Adrenal gland (tissue), 12 donors: ENCODE measurements around the gene CAPN5. TPM values are rescaled to one million over a fixed set of nuclear protein-coding genes. Genes with fewer than 3 reads are reported as not detected.
A peak's percentile ranks its signal among the peaks of the same experiment; 100 is the strongest.
"Not testable (repeated sequence)": the region's sequence is repeated elsewhere in the genome, so short reads cannot be mapped to it uniquely, and the experiment has no call there.

ENCODE experiments used
- DNase-seq, 7 donors: peaks; one replicate each; pipeline ENCODE4 v3.0.0-alpha.2; 2019 to 2020
- H3K27ac ChIP-seq, 5 donors: fragments of 200-600 bp; sonication (generic) in 4 of 5; 1 replicate in 3 of 5; 2 replicates in 2 of 5; pipeline versions ENCODE4 v1.5.1 to v1.8.0; 2016 to 2020; ENCODE audit warnings: mild to moderate bottlenecking in 1 of 5
- H3K27me3 ChIP-seq: fragments of 200-600 bp; 2 replicates; pipeline ENCODE4 v1.8.0; 2021
- H3K36me3 ChIP-seq, 2 donors: fragments of 200-600 bp; replicated peaks in 1 of 2; 1 replicate in 1 of 2; 2 replicates in 1 of 2; pipeline versions ENCODE4 v1.5.1 to v1.8.0; 2018 to 2022
- H3K4me1 ChIP-seq, 2 donors: fragments of 200-600 bp; replicated peaks in 1 of 2; 1 replicate in 1 of 2; 2 replicates in 1 of 2; pipeline versions ENCODE4 v1.5.1 to v1.8.0; 2018 to 2021
- H3K4me3 ChIP-seq, 4 donors: fragments of 200-600 bp; sonication (generic) in 3 of 4; one replicate each; pipeline ENCODE4 v1.5.1; 2016 to 2018
- H3K9me3 ChIP-seq, 3 donors: fragments of 200-600 bp; sonication (generic) in 1 of 3; replicated peaks in 1 of 3; 1 replicate in 2 of 3; 2 replicates in 1 of 3; pipeline versions ENCODE4 v1.5.1 to v1.8.0; 2016 to 2021
- CTCF ChIP-seq, 6 experiments: fragments of 450-650 bp in 4 of 6; fragments of 200-600 bp in 2 of 6; sonication (generic) in 1 of 6; IDR thresholded peaks; 1 replicate in 5 of 6; 2 replicates in 1 of 6; pipeline versions ENCODE4 v1.5.1 to v1.8.0; 2016 to 2021; ENCODE audit warnings: antibody characterized with exemption in 6 of 6, mild to moderate bottlenecking in 2 of 6, moderate library complexity in 1 of 6
- POLR2A ChIP-seq, 2 donors: fragments of 450-650 bp; IDR thresholded peaks; one replicate each; pipeline ENCODE4 v1.6.1; 2017; ENCODE audit warnings: antibody characterized with exemption in 2 of 2, mild to moderate bottlenecking in 2 of 2, moderate library complexity in 1 of 2
- WGBS, 4 donors: extraction: QIAGEN DNeasy Blood & Tissue Kit in 2 of 4; methylation state at CpG; one replicate each; pipeline versions ENCODE4 v1.1.5 to v1.1.7; 2013 to 2017; 5-methylcytosine and 5-hydroxymethylcytosine counted together
- intact Hi-C, 2 donors: fragments of 100-400 bp; cut with DNase I; formaldehyde crosslinking; loops; one replicate each; pipeline versions ENCODE4 v1.14.1 to v1.15.0; 2022 to 2023
- polyA plus RNA-seq, 3 donors: library from polyadenylated mRNA; stranded (reverse); fragments of 200-250 nt in 2 of 3; fragments of 350-450 nt in 1 of 3; fragmentation: Illumina TruSeq in 1 of 3; extraction: RNeasy Lipid Tissue Mini Kit (QIAGEN cat#74804) in 1 of 3; gene quantifications; one replicate each; pipeline ENCODE4 v1.2.3, GENCODE V29; 2013 to 2014
- total RNA-seq, 9 donors: library from RNA; depleted of rRNA in 4 of 9; stranded (reverse); fragments of >200 nt in 4 of 9; fragments of 120-200 nt in 1 of 9; fragmentation: NEBNext Ultra II Directional in 1 of 9; extraction: Animal tissue kit (Norgen Biotek cat#: 25700) in 1 of 9; gene quantifications; one replicate each; pipeline versions ENCODE4 v1.1.0 to v1.2.4, GENCODE V29; 2013 to 2023
- donor health status: healthy with polysubstance abuse.
- donor health status: Bipolar disorder and iron deficiency.
- donor health status: DM: yes; HTN: yes; CAD: no.
- donor health status: DM: no; HTN: no; CAD: no.
- donor health status: DM: no; HTN: no; CAD: no.
- donor health status: DM: yes; HTN: yes; CAD: no.

The CAPN5 gene
- total and polyA plus RNA-seq, 12 donors, result 5.6 to 29.6 (median 18.4) TPM

GRCh38 chr11:77058900-77059299 is 7.9 kb upstream of the CAPN5 start:
- H3K4me1 ChIP-seq, result no peaks in the 10 kb centered on the region
- intact Hi-C loops, result no loop called here
- no peaks in the 10 kb centered on the region for H3K9me3 ChIP-seq
- peak in 1 of 7 donors; percentile 2 for DNase-seq
- H3K27me3 ChIP-seq, result no peaks in the 10 kb centered on the region
- 73 to 91% (median 83%) methylated on average over 2 of the region's 2 CpGs for WGBS, 4 donors
- H3K36me3 ChIP-seq, result no peaks in the 10 kb centered on the region
- TF ChIP-seq CTCF (IDR thresholded peaks at IDR 0.05) (no peak), POLR2A (IDR thresholded peaks at IDR 0.05) (no peak)
- H3K4me3 ChIP-seq, result no peak overlapping the region
- no peak overlapping the region for H3K27ac ChIP-seq

GRCh38 chr11:77059806-77060205 is 7.0 kb upstream of the CAPN5 start:
- Histone ChIP-seq H3K4me3 (no peak overlapping the region), H3K9me3 (no peaks in the 10 kb centered on the region), H3K4me1 (no peaks in the 10 kb centered on the region), H3K36me3 (no peaks in the 10 kb centered on the region), H3K27me3 (no peaks in the 10 kb centered on the region), H3K27ac (no peak overlapping the region)
- no peak for TF ChIP-seq CTCF (IDR thresholded peaks at IDR 0.05)
- TF ChIP-seq POLR2A (IDR thresholded peaks at IDR 0.05), result no peak
- DNase-seq, result no peak
- intact Hi-C loops, result no loop called here
- 81 to 95% (median 94%) methylated on average over 5 of the region's 5 CpGs for WGBS, 4 donors

GRCh38 chr11:77060234-77060633 is 6.5 kb upstream of the CAPN5 start:
- intact Hi-C loops, result no loop called here
- no peaks in the 10 kb centered on the region for H3K36me3 ChIP-seq
- TF ChIP-seq POLR2A (IDR thresholded peaks at IDR 0.05) (no peak), CTCF (IDR thresholded peaks at IDR 0.05) (no peak)
- H3K4me3 ChIP-seq, result no peak overlapping the region
- no peaks in the 10 kb centered on the region for H3K4me1 ChIP-seq
- no peak overlapping the region for H3K27ac ChIP-seq
- DNase-seq, result no peak
- 79 to 93% (median 86%) methylated on average over 4 of the region's 4 CpGs for WGBS, 4 donors
- no peaks in the 10 kb centered on the region for H3K27me3 ChIP-seq
- no peaks in the 10 kb centered on the region for H3K9me3 ChIP-seq

- H3K27ac ChIP-seq, H3K9me3 ChIP-seq, H3K36me3 ChIP-seq, H3K4me1 ChIP-seq, H3K27me3 ChIP-seq, H3K4me3 ChIP-seq, intact Hi-C loops: not testable (repeated sequence)
- peak in 1 of 7 donors; percentile 3 for DNase-seq
- 76 to 89% (median 81%) methylated on average over 4 of the region's 4 CpGs for WGBS, 4 donors
Observed at GRCh38 chr11:77061258-77061657, 5.5 kb upstream of the CAPN5 start.

GRCh38 chr11:77062924-77063323 is 3.8 kb upstream of the CAPN5 start:
- H3K36me3 ChIP-seq, result no peaks in the 10 kb centered on the region
- no peak for TF ChIP-seq POLR2A (IDR thresholded peaks at IDR 0.05)
- TF ChIP-seq CTCF (IDR thresholded peaks at IDR 0.05), result peak in 1 of 6 experiments; percentile 12
- H3K9me3 ChIP-seq, result no peaks in the 10 kb centered on the region
- intact Hi-C loops, result no loop called here
- DNase-seq, result peak in 3 of 7 donors; percentile 5 to 46 (median 12)
- no peaks in the 10 kb centered on the region for H3K27me3 ChIP-seq
- no peak overlapping the region for H3K27ac ChIP-seq
- H3K4me1 ChIP-seq, result peaks cover 0 to 3% of the 10 kb centered on the region in 2 donors
- H3K4me3 ChIP-seq, result no peak overlapping the region
